ENCODE measurements around the gene MLST8. TPM values are rescaled to one million over a fixed set of nuclear protein-coding genes. Genes with fewer than 3 reads are reported as not detected.
A peak's percentile ranks its signal among the peaks of the same experiment; 100 is the strongest.

MLST8 gene
- total and polyA plus RNA-seq, 2 of the 8 experiments (the other 6 are each of a cell fraction or from before 2014, with no cell fraction given) = 67.6 to 321 TPM

DNA sequence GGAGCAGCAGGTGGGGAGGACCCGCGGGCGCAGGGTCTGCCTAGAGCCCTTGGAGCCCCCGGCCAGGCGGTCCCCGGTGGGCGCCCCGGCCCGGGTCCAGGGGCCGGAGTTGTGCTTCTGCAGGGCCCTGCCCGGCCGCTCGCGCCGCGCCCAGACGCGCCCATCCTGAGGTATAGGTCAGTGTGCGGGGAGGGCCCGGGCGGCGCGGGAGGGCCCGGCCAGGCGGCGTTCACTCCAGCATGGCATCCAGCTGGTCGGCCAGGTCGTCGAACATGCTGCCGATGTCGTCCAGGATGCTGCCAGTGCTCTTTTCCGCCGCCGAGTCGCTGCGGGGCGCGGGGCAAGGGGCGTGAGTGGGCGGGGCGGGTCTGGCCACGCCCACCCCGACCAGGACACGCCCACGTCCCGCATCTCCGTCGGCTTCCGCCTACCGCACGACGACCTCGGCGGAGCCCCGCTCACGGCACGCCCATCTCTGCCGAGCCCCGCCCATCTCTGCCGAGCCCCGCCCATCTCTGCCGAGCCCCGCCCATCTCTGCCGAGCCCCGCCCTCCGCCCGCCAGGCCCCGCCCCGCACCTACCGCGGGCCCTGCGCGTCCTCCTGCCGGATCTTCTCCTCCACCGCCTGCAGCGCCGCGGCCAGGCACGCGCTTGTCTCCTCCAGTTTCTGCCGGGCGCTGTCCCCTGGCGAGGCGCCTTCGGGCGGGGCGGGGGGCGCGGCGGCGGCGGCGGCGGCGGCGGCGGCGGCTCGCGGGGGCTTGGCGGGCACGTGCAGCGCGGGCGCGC is 26.7 kb upstream of the MLST8 start:
- DNase-seq (ENCODE audit: low read depth in 1 of 2, low spot score in 2 of 2) (peak; percentile 62 to 95), FAIRE-seq (no peak)
- Histone ChIP-seq H3K4ac (replicated peaks; ENCODE audit: insufficient read length, low read depth, low read length) (no peak overlapping the region), H3K23ac (ENCODE audit: insufficient read length) (no peak overlapping the region), H3K18ac (ENCODE audit: extremely low read depth, low read length) (no peak overlapping the region), H2BK120ac (replicated peaks; ENCODE audit: low read depth, low read length) (no peak overlapping the region), H3K4me1 (replicated peaks in 1 of 4; ENCODE audit: control insufficient read depth in 3 of 4, insufficient read depth in 4 of 4, low read length in 3 of 4) (peaks cover 0 to 7% (median 2%) of the 10 kb centered on the region in 4 experiments; a peak in 4 of 7 replicates), H2BK12ac (ENCODE audit: low read depth, low read length) (no peak overlapping the region), H3K36me3 (ENCODE audit: control insufficient read depth in 2 of 4, insufficient read depth in 4 of 4, low read length in 3 of 4) (peaks cover 11 to 39% (median 22%) of the 10 kb centered on the region in 4 experiments; a peak in 7 of 8 replicates), H3K9ac (replicated peaks in 1 of 4; ENCODE audit: extremely low read depth in 1 of 4, low read depth in 3 of 4, low read length in 3 of 4) (no peak overlapping the region), H4K91ac (replicated peaks; ENCODE audit: insufficient read length, low read length) (no peak overlapping the region), H2AK5ac (ENCODE audit: low read depth, low read length) (no peak overlapping the region), H3K27me3 (replicated peaks in 1 of 4; ENCODE audit: control insufficient read depth in 3 of 4, extremely low read depth in 1 of 4, insufficient read depth in 3 of 4, low read length in 3 of 4) (no peaks in the 10 kb centered on the region; a peak in 1 of 7 replicates), H2BK20ac (ENCODE audit: low read length) (no peak overlapping the region), H3K79me2 (ENCODE audit: control insufficient read depth in 1 of 2, insufficient read depth in 2 of 2, low read length in 2 of 2) (no peaks in the 10 kb centered on the region), H2AFZ (ENCODE audit: low read length) (no peak overlapping the region), H2BK5ac (ENCODE audit: low read depth, low read length) (no peak overlapping the region), H3K4me2 (ENCODE audit: insufficient read depth in 1 of 2, low read depth in 2 of 2, low read length in 2 of 2) (peak overlapping the region; percentile 28 to 61; a peak in 3 of 4 replicates), H3K23me2 (ENCODE audit: low read depth, low read length) (peaks cover 2% of the 10 kb centered on the region; the same call in 1 of the 2 replicates), H3K14ac (ENCODE audit: insufficient read length) (no peak overlapping the region), H3K9me3 (ENCODE audit: insufficient read depth in 2 of 2, low read depth in 1 of 2, low read length in 1 of 2) (no peaks in the 10 kb centered on the region), H4K8ac (ENCODE audit: extremely low read depth, insufficient read depth, low read length) (no peak overlapping the region), H3K27ac (ENCODE audit: low read depth, low read length) (no peak overlapping the region), H3K56ac (replicated peaks; ENCODE audit: insufficient read length, low read depth, low read length) (no peak overlapping the region), H4K5ac (ENCODE audit: insufficient read length, low read depth, low read length) (no peak overlapping the region), H4K20me1 (replicated peaks in 1 of 2; ENCODE audit: control insufficient read depth in 1 of 2, insufficient read depth in 2 of 2, low read length in 2 of 2) (peaks cover 2 to 17% of the 10 kb centered on the region in 2 experiments), H2BK15ac (ENCODE audit: low read length) (no peak overlapping the region), H3K79me1 (ENCODE audit: low read depth, low read length) (no peaks in the 10 kb centered on the region), H3K4me3 (ENCODE audit: extremely low read depth in 1 of 4, insufficient read depth in 2 of 4, low read depth in 3 of 4, low read length in 4 of 4) (peak overlapping the region in 1 of 4 experiments; percentile 43; a peak in 3 of 8 replicates)
- 77% methylated on average over 27 of the region's 106 CpGs; no CpG with 5 or more reads in 1 of the 2 experiments for WGBS, 2 experiments (ENCODE audit: extremely low coverage in 1 of 2, insufficient coverage in 1 of 2, insufficient read length in 1 of 2, insufficient replicate concordance in 2 of 2, low coverage in 1 of 2, low lambda C conversion rate in 2 of 2, missing lambda C conversion rate in 1 of 2)
- CTCF ChIA-PET (ENCODE audit: partially characterized antibody) = interaction anchor here (1.0 to 1.4 kb wide), 3 partner anchors 17 to 36 kb away, joined by 3 to 5 read pairs (median 3); partner anchors contain the start of gene PGP
- POLR2A ChIA-PET (ENCODE audit: partially characterized antibody) = interaction anchor here (0.8 to 13.5 kb wide), 7 partner anchors 11 to 106 kb away, joined by 3 to 312 read pairs (median 5); partner anchors contain the start of genes CASKIN1, RAB26 and TRAF7
- no peak for TF ChIP-seq EP300 (IDR thresholded peaks at IDR 0.05; ENCODE audit: borderline replicate concordance in 1 of 2, low read depth in 2 of 2, low read length in 2 of 2)
- peak; percentile 35 for TF ChIP-seq TAF7 (optimal IDR thresholded peaks at IDR 0.05; ENCODE audit: borderline replicate concordance, low read depth, low read length)
- TF ChIP-seq KDM1A (IDR thresholded peaks at IDR 0.05; ENCODE audit: borderline replicate concordance, low read length) = no peak
- no peak for TF ChIP-seq SIRT6 (IDR thresholded peaks at IDR 0.05; ENCODE audit: low read length)
- TF ChIP-seq RNF2 (IDR thresholded peaks at IDR 0.05; ENCODE audit: borderline replicate concordance, low read depth, low read length, missing control alignments, poor library complexity, severe bottlenecking) = no peak
- TF ChIP-seq POLR2A (IDR thresholded peaks at IDR 0.05; ENCODE audit: control extremely low read depth in 1 of 2, low read depth in 2 of 2, low read length in 2 of 2) = peak in 1 of 2 experiments; percentile 58; a peak in 1 of 3 replicates
- no peak for TF ChIP-seq NRF1 (IDR thresholded peaks at IDR 0.05; ENCODE audit: low read depth, low read length)
- TF ChIP-seq BCL11A (IDR thresholded peaks at IDR 0.05; ENCODE audit: low read depth in 2 of 2, low read length in 2 of 2) = no peak
- no peak for TF ChIP-seq ASH2L (IDR thresholded peaks at IDR 0.05; ENCODE audit: low read length)
- TF ChIP-seq POU5F1 (IDR thresholded peaks at IDR 0.05; ENCODE audit: low read depth, low read length) = no peak
- TF ChIP-seq RFX5 (IDR thresholded peaks at IDR 0.05; ENCODE audit: borderline replicate concordance, low read depth, low read length) = no peak

Measured in H1 (cell line).